Left ventricle myocardium inferior (tissue), 1 donor: ENCODE measurements around the gene LDB3. TPM values are rescaled to one million over a fixed set of nuclear protein-coding genes. Genes with fewer than 3 reads are reported as not detected.
"Not testable (repeated sequence)": the region's sequence is repeated elsewhere in the genome, so short reads cannot be mapped to it uniquely, and the experiment has no call there.

Experiments used
- DNase-seq: peaks from one replicate; pipeline ENCODE4 v3.0.0-alpha.2; 2020
- H3K27ac ChIP-seq: fragments of 200-600 bp; replicated peaks from 2 replicates; pipeline ENCODE4 v1.8.0; 2021
- H3K27me3 ChIP-seq: fragments of 200-600 bp; 2 replicates; pipeline ENCODE4 v1.8.0; 2021; ENCODE audit warnings: low read depth
- H3K36me3 ChIP-seq: fragments of 200-600 bp; 2 replicates; pipeline ENCODE4 v1.8.0; 2021
- H3K4me1 ChIP-seq: fragments of 200-600 bp; 2 replicates; pipeline ENCODE4 v1.8.0; 2021
- H3K4me3 ChIP-seq: fragments of 200-600 bp; 2 replicates; pipeline ENCODE4 v1.8.0; 2021; ENCODE audit warnings: mild to moderate bottlenecking, moderate library complexity
- H3K9me3 ChIP-seq: fragments of 200-600 bp; replicated peaks from 2 replicates; pipeline ENCODE4 v1.8.0; 2021
- intact Hi-C: fragments of 100-400 bp; cut with micrococcal nuclease; formaldehyde crosslinking; loops from one replicate; pipeline ENCODE4 v1.11.0; 2022
- total RNA-seq: library from RNA; stranded (reverse); fragmentation: NEBNext Ultra II Directional; extraction: Animal tissue kit (Norgen Biotek cat#: 25700); gene quantifications from one replicate; pipeline ENCODE4 v1.2.1, GENCODE V29; 2021
- TF ChIP-seq, protein P1 (sequence below): fragments of 200-600 bp; IDR thresholded peaks from 2 replicates; pipeline ENCODE4 v1.8.0; 2021; ENCODE audit warnings: antibody characterized with exemption, mild to moderate bottlenecking, borderline replicate concordance
- donor health status: DM: no; HTN: yes; CAD: no; lungs with severe emphysema.

LDB3 gene
- total RNA-seq, 1 donor from 2014 or later: 1,542 TPM

GRCh38 chr10:86732771-86733170 is 64.5 kb downstream of the LDB3 start:
- Histone ChIP-seq H3K36me3 (peaks cover 16% of the 10 kb centered on the region), H3K27me3 (peaks cover 45% of the 10 kb centered on the region), H3K4me3 (no peak overlapping the region), H3K9me3 (no peaks in the 10 kb centered on the region), H3K4me1 (peaks cover 71% of the 10 kb centered on the region), H3K27ac (peak overlapping the region; percentile 91)
- intact Hi-C loops: no loop called here
- DNase-seq: no peak
- TF ChIP-seq, protein P1, sequence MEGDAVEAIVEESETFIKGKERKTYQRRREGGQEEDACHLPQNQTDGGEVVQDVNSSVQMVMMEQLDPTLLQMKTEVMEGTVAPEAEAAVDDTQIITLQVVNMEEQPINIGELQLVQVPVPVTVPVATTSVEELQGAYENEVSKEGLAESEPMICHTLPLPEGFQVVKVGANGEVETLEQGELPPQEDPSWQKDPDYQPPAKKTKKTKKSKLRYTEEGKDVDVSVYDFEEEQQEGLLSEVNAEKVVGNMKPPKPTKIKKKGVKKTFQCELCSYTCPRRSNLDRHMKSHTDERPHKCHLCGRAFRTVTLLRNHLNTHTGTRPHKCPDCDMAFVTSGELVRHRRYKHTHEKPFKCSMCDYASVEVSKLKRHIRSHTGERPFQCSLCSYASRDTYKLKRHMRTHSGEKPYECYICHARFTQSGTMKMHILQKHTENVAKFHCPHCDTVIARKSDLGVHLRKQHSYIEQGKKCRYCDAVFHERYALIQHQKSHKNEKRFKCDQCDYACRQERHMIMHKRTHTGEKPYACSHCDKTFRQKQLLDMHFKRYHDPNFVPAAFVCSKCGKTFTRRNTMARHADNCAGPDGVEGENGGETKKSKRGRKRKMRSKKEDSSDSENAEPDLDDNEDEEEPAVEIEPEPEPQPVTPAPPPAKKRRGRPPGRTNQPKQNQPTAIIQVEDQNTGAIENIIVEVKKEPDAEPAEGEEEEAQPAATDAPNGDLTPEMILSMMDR: no peak

DNA sequence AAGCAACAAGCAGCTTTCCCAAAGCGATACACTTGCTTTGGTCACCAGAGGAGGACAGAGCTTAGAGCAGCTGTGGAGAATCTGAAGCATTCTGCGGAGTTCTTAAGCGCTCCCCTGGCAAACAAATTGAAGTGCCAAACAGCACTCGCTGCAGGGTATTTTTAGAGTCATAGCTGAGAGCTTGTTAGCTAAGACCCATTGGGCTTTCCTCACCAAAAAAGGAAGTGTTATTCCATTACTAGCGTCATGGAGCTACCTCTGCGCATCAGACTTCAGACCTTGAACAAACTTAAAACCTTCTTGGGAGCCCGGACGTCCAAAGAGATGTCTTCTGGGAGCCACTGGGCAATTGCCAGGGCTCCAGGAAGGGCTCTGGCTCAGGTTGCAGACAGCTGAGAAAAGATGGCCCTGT is 65.0 kb downstream of the LDB3 start:
- H3K4me1 ChIP-seq: peaks cover 68% of the 10 kb centered on the region
- no peak for DNase-seq
- peak overlapping the region; percentile 91 for H3K27ac ChIP-seq
- TF ChIP-seq, protein P1: no peak
- H3K27me3 ChIP-seq: peaks cover 45% of the 10 kb centered on the region
- H3K9me3 ChIP-seq: no peaks in the 10 kb centered on the region
- H3K4me3 ChIP-seq: no peak overlapping the region
- peaks cover 11% of the 10 kb centered on the region for H3K36me3 ChIP-seq
- intact Hi-C loops: no loop called here

- intact Hi-C loops: no loop called here
- Histone ChIP-seq H3K27ac (peak overlapping the region; percentile 91), H3K4me3 (no peak overlapping the region), H3K36me3 (peaks cover 7% of the 10 kb centered on the region), H3K4me1 (peaks cover 57% of the 10 kb centered on the region), H3K27me3 (peaks cover 50% of the 10 kb centered on the region), H3K9me3 (no peaks in the 10 kb centered on the region)
- TF ChIP-seq, protein P1: no peak
- DNase-seq: no peak
Measured at GRCh38 chr10:86734207-86734988, 66.1 kb downstream of the LDB3 start.

DNA sequence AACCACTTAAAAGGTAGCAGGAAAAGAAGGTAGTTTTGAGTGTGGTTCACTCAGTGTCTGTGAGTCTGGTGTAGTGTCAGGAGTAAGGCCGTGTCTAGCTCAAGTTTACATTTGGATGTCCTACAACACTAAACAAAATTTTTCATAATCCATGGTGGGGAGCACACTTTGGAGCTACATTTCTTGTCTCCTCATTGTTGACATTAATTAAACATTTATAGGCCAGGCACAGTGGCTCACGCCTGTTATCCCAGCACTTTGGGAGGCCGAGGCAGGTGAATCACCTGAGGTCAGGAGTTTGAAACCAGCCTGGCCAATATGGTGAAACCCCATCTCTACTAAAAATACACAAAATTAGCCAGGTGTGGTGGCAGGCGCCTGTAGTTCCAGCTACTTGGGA is 67.0 kb downstream of the LDB3 start:
- intact Hi-C loops, H3K4me3 ChIP-seq, DNase-seq, H3K9me3 ChIP-seq, H3K36me3 ChIP-seq: not testable (repeated sequence)
- peaks cover 48% of the 10 kb centered on the region for H3K4me1 ChIP-seq
- peaks cover 52% of the 10 kb centered on the region for H3K27me3 ChIP-seq
- peak overlapping the region; percentile 38 for H3K27ac ChIP-seq

GRCh38 chr10:86742230-86742629 is 73.9 kb downstream of the LDB3 start:
- peak overlapping the region; percentile 4 for H3K27ac ChIP-seq

More at GRCh38 chr10:86742230-86742629, 73.9 kb downstream of the LDB3 start:
- no peak for DNase-seq
- TF ChIP-seq, protein P1: no peak
- no peak overlapping the region for H3K4me3 ChIP-seq
- H3K36me3 ChIP-seq: no peaks in the 10 kb centered on the region
- H3K4me1 ChIP-seq: peaks cover 14% of the 10 kb centered on the region
- intact Hi-C loops: no loop called here
- no peaks in the 10 kb centered on the region for H3K9me3 ChIP-seq
- H3K27me3 ChIP-seq: peaks cover 90% of the 10 kb centered on the region
